Esophagus squamous epithelium (tissue), 5 donors: Measurements from ENCODE around the gene ESX1. TPM values are rescaled to one million over a fixed set of nuclear protein-coding genes. Genes with fewer than 3 reads are reported as not detected.

Experiments used
- DNase-seq: peaks from one replicate; lab custom pipeline; 2025; lab: John Stamatoyannopoulos, UW
- H3K27ac ChIP-seq, 4 donors: fragments of 200-600 bp; sonication (generic); one replicate each; pipeline ENCODE4 v1.5.1; 2016 to 2019; ENCODE audit warnings: mild to moderate bottlenecking in 1 of 4
- H3K27me3 ChIP-seq, 4 donors: fragments of 200-600 bp; sonication (generic); 1 replicate in 3 of 4; 2 replicates in 1 of 4; pipeline versions ENCODE4 v1.5.1 to v1.6.0; 2017 to 2021; ENCODE audit warnings: antibody characterized with exemption in 1 of 4
- H3K36me3 ChIP-seq, 3 donors: fragments of 200-600 bp; sonication (generic); one replicate each; pipeline ENCODE4 v1.5.1; 2016 to 2019
- H3K4me1 ChIP-seq, 3 donors: fragments of 200-600 bp; sonication (generic); one replicate each; pipeline ENCODE4 v1.5.1; 2017 to 2019
- H3K4me3 ChIP-seq, 4 donors: fragments of 200-600 bp; sonication (generic); 1 replicate in 3 of 4; 2 replicates in 1 of 4; pipeline ENCODE4 v1.5.1; 2016 to 2019; ENCODE audit warnings: mild to moderate bottlenecking in 2 of 4, moderate library complexity in 1 of 4
- H3K9me3 ChIP-seq, 3 donors: fragments of 200-600 bp; sonication (generic); one replicate each; pipeline ENCODE4 v1.5.1; 2016 to 2019
- POLR2A ChIP-seq, 4 donors: fragments of 450-650 bp; IDR thresholded peaks; one replicate each; pipeline ENCODE4 v1.6.1; 2017; ENCODE audit warnings: antibody characterized with exemption in 4 of 4, mild to moderate bottlenecking in 4 of 4, moderate library complexity in 3 of 4
- WGBS, 2 donors: methylation state at CpG; one replicate each; pipeline ENCODE4 v1.1.5; 2018; 5-methylcytosine and 5-hydroxymethylcytosine counted together
- intact Hi-C: fragments of 100-400 bp; cut with DNase I; formaldehyde crosslinking; loops from one replicate; pipeline ENCODE4 v1.15.0; 2022
- total RNA-seq, 4 donors: library from RNA; depleted of rRNA; stranded (reverse); fragments of >200 nt; gene quantifications; one replicate each; pipeline ENCODE4 v1.1.0, GENCODE V29; 2016
- TF ChIP-seq, protein P1 (sequence below), 6 experiments: fragments of 450-650 bp in 4 of 6; fragments of 200-600 bp in 2 of 6; sonication (generic) in 2 of 6; IDR thresholded peaks; one replicate each; pipeline ENCODE4 v1.5.1; 2016 to 2019; ENCODE audit warnings: antibody characterized with exemption in 6 of 6, mild to moderate bottlenecking in 4 of 6, moderate library complexity in 4 of 6
- donor health status: DM: yes; HTN: yes; CAD: no.

The ESX1 gene
- total RNA-seq, 4 donors from 2014 or later = not detected

DNA sequence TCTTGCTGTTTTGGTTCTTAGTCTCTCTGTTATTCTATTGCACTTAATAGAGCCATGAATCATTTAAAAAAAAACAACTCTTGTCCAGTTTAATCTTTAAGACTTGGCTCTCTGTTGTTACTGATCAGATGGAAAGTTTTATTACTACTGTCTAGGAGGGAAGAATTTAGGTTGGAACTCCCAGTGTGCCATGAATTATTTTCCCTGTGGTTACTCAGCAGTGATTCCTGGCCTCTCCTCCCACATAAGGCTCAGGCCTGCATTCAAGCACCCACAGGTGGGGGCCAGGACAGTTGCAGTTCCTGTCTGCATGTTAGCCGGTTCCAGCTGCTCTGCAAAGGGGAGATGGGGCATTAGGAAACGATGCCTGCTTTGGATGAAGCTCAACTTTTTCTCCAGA is 29.8 kb upstream of the ESX1 start:
- H3K9me3 ChIP-seq = no peaks in the 10 kb centered on the region
- no peak overlapping the region for H3K4me3 ChIP-seq
- H3K36me3 ChIP-seq = no peaks in the 10 kb centered on the region
- whole genome bisulfite sequencing, 2 donors = 43% methylated on average over 2 of the region's 2 CpGs; no CpG with 5 or more reads in 1 of the 2 donors
- peaks cover 0 to 5% (median 0%) of the 10 kb centered on the region in 4 donors for H3K27me3 ChIP-seq
- no peaks in the 10 kb centered on the region for H3K4me1 ChIP-seq
- TF ChIP-seq, protein P1, sequence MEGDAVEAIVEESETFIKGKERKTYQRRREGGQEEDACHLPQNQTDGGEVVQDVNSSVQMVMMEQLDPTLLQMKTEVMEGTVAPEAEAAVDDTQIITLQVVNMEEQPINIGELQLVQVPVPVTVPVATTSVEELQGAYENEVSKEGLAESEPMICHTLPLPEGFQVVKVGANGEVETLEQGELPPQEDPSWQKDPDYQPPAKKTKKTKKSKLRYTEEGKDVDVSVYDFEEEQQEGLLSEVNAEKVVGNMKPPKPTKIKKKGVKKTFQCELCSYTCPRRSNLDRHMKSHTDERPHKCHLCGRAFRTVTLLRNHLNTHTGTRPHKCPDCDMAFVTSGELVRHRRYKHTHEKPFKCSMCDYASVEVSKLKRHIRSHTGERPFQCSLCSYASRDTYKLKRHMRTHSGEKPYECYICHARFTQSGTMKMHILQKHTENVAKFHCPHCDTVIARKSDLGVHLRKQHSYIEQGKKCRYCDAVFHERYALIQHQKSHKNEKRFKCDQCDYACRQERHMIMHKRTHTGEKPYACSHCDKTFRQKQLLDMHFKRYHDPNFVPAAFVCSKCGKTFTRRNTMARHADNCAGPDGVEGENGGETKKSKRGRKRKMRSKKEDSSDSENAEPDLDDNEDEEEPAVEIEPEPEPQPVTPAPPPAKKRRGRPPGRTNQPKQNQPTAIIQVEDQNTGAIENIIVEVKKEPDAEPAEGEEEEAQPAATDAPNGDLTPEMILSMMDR (IDR thresholded peaks at IDR 0.05) = no peak
- intact Hi-C loops = no loop called here
- no peak for DNase-seq
- no peak overlapping the region for H3K27ac ChIP-seq

DNA sequence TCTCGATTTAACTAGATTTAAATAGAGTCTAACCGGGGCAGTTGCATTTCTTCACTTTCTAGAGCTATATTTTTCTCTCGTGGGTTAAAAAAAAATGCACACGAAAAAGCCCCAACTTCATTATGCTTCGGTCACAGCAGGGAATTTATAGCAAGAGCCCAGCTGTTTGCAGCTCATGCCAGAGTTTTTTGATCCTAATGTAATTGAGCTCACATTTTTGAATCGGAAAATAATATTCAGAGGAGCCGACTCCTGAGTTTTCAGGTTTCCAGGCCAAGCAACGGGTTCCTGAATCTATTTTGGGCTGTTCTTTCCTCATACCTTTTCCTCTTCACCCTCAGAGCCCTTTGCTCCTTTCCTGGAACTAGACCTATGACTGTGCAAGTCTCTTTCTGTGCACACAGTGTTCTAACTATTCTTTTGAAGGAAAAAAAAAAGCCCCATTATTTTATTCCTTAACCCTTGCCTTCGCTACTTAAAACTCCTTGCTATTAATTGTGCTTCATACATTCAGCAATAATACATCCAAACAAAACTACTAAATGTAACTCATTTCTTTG is 27.5 kb upstream of the ESX1 start:
- no peaks in the 10 kb centered on the region for H3K9me3 ChIP-seq
- peaks cover 0 to 5% (median 0%) of the 10 kb centered on the region in 4 donors for H3K27me3 ChIP-seq
- intact Hi-C loops = no loop called here
- H3K27ac ChIP-seq = peak overlapping the region in 1 of 4 donors; percentile 13
- no peak for DNase-seq
- no peaks in the 10 kb centered on the region for H3K4me1 ChIP-seq
- no peak overlapping the region for H3K4me3 ChIP-seq
- H3K36me3 ChIP-seq = no peaks in the 10 kb centered on the region
- 39 to 46% methylated on average over 5 to 9 of the region's 9 CpGs for WGBS, 2 donors
- TF ChIP-seq, protein P1 (IDR thresholded peaks at IDR 0.05) = no peak
- no peak for TF ChIP-seq POLR2A (IDR thresholded peaks at IDR 0.05)

DNA sequence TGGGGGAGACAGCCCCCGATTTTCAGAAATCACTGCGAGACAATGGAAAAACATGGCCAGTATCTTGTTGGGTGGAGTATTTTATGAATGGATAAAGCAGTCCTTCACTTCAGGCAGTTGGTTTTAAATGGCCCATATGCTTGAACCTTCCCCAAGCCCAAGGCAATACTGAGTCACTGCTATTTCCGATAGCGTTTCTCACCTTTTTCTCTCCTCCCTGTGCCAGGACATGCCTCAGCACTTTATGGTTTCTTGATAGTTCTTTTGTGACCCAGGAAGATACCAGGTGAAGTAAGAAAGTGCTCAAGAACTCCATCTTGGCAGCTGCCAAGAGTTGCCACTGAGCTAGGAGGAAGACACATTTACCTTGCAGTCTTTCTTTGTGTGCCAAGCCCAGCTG is 26.8 kb upstream of the ESX1 start:
- 57 to 76% methylated on average over 2 to 4 of the region's 4 CpGs for WGBS, 2 donors

DNA sequence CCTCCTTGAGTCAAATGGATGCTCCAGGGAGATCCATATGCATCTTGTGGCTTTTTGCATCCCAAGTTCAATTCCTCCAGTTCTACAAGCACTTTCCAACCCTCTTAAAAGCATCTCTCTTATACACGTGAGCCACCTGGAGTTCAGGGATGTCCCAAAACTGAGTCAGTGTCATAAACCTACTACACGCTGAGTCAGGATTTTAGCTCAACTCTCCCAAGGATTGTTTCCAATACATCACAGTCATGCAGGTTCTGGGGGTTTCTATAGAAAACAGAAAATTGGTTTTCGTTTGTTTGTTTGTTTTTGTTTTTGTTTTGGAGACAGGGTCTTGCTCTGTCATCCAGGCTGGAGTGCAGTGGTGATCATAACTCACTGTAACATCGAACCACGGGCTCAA is 25.9 kb upstream of the ESX1 start:
- intact Hi-C loops = no loop called here
- TF ChIP-seq POLR2A (IDR thresholded peaks at IDR 0.05) = no peak
- TF ChIP-seq, protein P1 (IDR thresholded peaks at IDR 0.05) = no peak
- Histone ChIP-seq H3K9me3 (no peaks in the 10 kb centered on the region), H3K4me3 (no peak overlapping the region), H3K36me3 (no peaks in the 10 kb centered on the region), H3K4me1 (no peaks in the 10 kb centered on the region), H3K27ac (no peak overlapping the region), H3K27me3 (peaks cover 0 to 5% (median 0%) of the 10 kb centered on the region in 4 donors)
- no peak for DNase-seq
- WGBS, 2 donors = 75 to 77% methylated on average over 5 of the region's 5 CpGs

More for the DNA sequence above, 26.8 kb upstream of the ESX1 start:
- Histone ChIP-seq H3K9me3 (no peaks in the 10 kb centered on the region), H3K4me1 (no peaks in the 10 kb centered on the region), H3K27ac (peak overlapping the region in 1 of 4 donors; percentile 13), H3K36me3 (no peaks in the 10 kb centered on the region), H3K4me3 (no peak overlapping the region), H3K27me3 (peaks cover 0 to 5% (median 0%) of the 10 kb centered on the region in 4 donors)
- no peak for TF ChIP-seq POLR2A (IDR thresholded peaks at IDR 0.05)
- TF ChIP-seq, protein P1 (IDR thresholded peaks at IDR 0.05) = no peak
- no peak for DNase-seq
- intact Hi-C loops = no loop called here

DNA sequence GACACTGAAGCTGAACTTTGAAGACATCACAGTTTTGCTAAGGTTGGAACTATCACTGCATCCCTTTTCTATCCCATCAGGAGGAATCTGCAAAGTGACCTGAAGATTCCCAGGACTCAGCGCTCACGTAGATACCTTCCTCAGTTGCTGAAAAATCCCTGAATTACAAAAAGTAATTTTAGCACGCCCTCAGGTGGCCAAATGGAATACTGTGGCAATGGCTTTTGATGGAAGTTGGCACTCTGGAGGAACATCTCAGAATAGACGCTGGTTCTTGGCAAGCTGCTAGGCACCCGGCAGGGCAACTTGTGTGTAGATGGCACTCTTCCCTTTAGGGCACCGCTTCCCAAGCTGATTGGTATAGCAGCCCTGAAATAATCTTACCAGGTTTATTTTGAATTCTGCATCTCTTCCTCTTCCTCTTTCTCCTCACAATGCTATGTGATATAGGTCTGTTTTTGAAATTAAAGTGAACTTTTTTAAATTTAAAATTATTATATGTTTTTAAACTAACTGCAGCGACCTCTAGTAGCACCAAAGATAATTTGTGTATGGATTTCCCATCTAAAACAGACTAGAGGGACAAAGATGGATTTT is 16.3 kb upstream of the ESX1 start:
- H3K36me3 ChIP-seq = no peaks in the 10 kb centered on the region
- DNase-seq = no peak
- intact Hi-C loops = no loop called here
- H3K27ac ChIP-seq = no peak overlapping the region
- H3K4me3 ChIP-seq = peak overlapping the region in 1 of 4 donors; percentile 10
- peaks cover 0 to 6% (median 0%) of the 10 kb centered on the region in 4 donors for H3K27me3 ChIP-seq
- no peaks in the 10 kb centered on the region for H3K4me1 ChIP-seq
- no peaks in the 10 kb centered on the region for H3K9me3 ChIP-seq
- TF ChIP-seq, protein P1 (IDR thresholded peaks at IDR 0.05) = peak in 5 of 6 experiments; percentile 16 to 53 (median 35)
- TF ChIP-seq POLR2A (IDR thresholded peaks at IDR 0.05) = no peak
- WGBS, 2 donors = 2 to 7% methylated on average over 7 of the region's 7 CpGs
